NCI-H345 treated with DMSO at 0.1 percent for 48 hours (cell line): ENCODE results near the gene PIN1.
A peak's percentile ranks its signal among the peaks of the same experiment; 100 is the strongest.
"Not testable (repeated sequence)": the region's sequence is repeated elsewhere in the genome, so short reads cannot be mapped to it uniquely, and the experiment has no call there.

Source experiments
- DNase-seq: peaks from one replicate; lab custom pipeline; 2025; ENCODE audit not compliant: unreplicated experiment; lab: John Stamatoyannopoulos, UW

The PIN1 gene

GRCh38 chr19:9834726-9835506 is at the start of gene PIN1:
Gene PIN1, plus strand, starts transcription at chr19:9835318. Its CDS starts 27 bp downstream, at chr19:9835345.
- DNase-seq = peak; percentile 98

DNA sequence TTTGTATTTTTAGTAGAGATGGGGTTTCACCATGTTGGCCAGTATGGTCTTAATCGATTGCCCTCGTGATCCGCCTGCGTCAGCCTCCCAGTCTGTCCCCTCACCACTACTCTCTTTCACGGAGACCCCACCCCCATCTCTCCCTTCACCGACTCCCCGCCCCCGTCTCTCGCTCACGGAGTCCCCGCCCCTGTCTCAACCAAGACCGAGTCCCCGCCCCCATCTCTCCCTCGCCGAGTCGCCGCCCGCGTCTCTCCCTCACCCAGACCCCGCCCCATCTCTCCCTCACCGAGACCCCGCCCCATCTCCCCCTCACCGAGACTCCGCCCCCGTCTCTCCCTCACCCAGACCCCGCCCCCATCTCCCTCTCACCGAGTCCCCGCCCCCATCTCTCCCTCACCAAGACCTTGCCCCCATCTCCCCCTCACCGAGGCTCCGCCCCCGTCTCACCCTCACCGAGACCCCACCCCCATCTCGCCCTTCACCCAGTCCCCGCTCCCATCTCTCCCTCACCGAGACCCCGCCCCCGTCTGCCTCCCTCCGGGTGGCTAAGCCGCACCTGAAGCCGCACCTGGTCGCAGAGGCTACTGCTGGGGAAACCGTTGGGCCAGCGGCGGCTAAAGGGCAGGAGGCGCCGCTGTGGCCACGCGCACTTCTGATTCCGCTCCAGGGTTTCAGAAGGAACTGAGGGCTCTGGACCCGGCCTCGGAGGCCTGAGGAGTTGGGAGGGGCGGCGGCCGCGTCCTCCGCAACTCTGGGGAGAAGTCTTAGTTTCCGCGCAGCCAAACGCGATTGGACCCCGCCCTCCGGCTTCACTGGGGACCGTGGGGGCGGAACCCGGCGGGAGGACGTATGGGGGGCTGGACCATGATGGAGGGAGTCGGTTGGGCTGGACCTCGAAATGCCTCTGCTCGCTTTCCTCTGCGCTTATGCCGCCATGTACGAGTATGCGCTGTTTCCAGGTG is 49.5 kb upstream of the PIN1 start:
- peak; percentile 88 for DNase-seq

- no peak for DNase-seq
Observed at GRCh38 chr19:9786342-9786741, 48.8 kb upstream of the PIN1 start.

DNA sequence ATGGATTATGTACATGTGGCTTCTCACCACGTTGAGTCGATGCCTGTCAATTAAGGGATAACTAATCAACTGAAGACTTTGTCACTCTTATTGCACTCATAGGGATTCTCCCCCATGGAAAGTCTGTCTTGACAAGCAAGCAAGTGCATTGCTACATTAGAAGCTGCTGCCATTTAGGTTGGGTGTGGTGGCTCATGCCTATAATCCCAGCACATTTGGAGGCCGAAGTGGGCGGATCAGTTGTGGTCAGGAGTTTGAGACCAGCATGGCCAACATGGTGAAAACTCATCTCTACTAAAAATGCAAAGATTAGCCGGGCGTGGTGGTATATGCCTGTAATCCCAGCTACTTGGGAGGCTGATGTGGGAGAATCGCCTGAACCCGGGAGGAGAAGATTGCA is 48.3 kb upstream of the PIN1 start:
- DNase-seq = no peak

DNA sequence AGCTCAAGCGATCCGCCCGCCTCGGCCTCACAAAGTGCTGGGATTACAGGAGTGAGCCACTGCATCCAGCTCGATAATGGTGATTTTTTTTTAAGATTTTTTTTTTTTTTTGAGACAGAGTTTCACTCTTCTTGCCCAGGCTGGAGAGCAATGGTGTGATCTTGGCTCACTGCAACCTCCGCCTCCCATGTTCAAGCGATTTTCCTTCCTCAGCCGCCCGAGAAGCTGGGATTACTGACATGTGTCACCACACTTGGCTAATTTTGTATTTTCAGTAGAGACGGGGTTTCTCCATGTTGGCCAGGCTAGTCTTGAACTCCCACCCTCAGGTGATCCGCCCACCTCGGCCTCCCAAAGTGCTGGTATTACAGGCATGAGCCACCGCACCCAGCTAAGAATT is 46.5 kb upstream of the PIN1 start:
- not testable (repeated sequence) for DNase-seq

GRCh38 chr19:9789066-9789465 is 46.1 kb upstream of the PIN1 start:
- no peak for DNase-seq

DNA sequence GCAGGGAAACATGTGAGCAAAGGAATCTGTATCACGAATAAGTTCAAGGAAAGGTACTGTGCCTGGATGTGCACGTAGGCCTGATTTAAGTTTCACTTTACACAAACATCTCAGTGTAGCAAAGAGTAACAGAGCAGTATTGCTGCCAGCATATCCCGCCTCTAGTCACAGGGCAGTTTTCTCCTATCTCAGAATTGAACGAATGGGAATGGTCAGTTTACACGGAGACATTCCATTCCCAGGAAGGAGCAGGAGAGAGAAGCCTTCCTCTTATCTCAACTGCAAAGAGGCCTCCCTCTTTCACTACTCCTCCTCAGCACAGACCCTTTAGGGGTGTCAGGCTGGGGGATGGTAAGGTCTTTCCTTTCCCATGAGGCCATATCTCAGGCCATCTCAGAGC is 45.5 kb upstream of the PIN1 start:
- not testable (repeated sequence) for DNase-seq

- DNase-seq = not testable (repeated sequence)
Observed at GRCh38 chr19:9791073-9791367, 44.1 kb upstream of the PIN1 start.

DNA sequence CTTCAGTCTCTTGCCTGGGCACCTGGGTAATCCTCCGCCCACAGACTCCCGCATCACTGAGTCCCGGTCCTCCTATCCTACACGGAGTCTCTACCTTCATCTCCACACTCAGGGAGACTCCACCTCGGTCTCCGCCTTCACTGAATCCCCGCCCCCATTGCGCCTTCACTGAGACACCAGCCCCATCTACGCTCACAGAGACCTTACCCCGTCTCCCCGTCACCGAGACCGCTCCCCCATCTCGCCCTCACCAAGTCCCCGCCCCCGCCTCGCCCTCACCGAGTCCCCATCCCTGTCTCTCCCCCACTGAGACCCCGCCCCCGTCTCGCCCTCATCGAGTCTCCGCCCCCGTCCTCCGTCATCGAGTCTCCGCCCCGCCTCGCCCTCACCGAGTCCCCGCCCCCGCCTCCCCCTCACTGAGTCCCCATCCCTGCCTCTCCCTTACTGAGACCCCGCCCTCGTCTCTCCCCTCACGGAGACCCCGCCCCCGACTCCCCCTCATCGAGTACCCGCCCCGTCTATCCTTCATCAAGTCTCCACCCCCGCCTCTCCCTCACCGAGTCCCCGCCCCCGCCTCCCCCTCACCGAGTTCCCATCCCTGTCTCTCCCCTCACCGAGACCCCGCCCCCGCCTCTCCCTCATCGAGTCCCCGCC is 43.4 kb upstream of the PIN1 start:
- DNase-seq = peak; percentile 92

GRCh38 chr19:9792206-9793070 is 42.7 kb upstream of the PIN1 start:
- peak; percentile 96 for DNase-seq

GRCh38 chr19:9793071-9793591 is 42.0 kb upstream of the PIN1 start:
- no peak for DNase-seq

- peak; percentile 80 for DNase-seq
Observed at GRCh38 chr19:9796113-9796773, 38.9 kb upstream of the PIN1 start.

DNA sequence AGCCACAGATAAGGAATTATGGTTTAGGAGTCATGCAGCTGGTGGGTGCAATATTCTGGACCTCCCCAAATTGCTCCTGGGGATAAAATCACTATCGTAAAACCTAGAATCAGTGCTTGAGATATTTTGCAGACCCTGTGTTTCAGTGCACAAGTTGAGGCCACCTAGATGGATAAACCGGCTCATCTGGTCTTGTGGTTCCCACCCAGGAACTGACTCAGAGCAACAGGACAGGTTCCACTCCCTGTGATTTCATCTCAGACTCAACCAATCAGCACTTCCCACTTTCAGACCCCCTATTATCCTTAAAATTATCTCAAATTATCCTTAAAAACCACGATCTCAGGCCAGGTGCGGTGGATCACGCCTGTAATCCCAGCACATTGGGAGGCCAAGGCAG is 37.2 kb upstream of the PIN1 start:
- no peak for DNase-seq

DNA sequence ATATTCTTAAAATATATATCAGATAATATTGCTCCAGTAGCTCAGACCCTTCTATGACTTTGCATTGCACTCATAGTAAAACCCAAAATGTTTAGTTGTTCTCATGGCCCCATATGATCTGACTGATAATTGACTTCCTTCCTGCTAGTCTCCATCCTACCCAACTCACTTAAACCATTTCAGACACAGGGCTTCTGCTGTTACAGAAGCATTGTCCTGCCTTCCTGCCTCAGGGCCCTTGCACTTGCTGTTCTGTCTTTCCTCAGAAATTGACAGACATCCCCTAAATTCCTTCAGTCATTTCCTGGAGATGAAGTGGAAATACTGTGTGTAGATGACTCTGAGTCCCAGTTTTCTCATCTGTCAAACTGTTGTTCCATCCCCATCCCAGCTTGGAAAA is 36.0 kb upstream of the PIN1 start:
- DNase-seq = no peak

DNA sequence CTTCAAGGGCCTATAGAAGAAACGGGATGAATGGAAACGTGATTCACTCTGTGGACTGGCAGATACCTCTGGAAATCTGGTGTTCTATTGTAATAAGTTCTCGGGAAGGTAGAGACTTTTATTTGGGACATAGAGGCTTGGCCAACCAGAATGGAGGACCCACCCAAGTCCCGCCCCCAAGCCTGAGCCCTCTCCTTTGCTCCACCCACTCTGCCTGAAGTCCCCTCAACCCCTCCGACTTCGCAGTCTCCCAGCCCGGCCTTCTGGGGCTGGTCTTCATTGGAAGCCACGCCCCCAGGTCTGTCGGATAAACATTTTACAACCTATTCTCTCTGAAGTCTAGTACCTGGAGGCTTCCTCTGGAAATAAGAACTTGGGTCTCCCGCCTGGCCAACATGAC is 33.1 kb upstream of the PIN1 start:
- DNase-seq = no peak

DNA sequence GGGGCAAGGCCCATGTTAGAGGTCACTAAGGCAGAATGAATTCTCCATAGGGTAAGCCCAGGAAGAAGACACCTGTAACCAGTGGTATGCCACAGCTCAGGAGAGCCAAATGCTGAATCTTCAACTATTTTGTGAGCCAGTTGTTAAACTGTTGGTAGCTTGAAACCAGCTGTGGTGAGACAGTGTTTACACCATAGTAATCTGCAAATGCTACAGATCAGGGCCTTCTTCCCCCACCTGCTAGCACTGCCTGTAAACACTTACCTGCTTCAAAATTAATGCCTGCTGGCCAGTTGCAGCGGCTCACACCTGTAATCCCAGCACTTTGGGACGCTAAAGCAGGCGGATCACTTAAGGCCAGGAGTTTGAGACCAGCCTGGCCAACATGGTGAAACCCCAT is 28.3 kb upstream of the PIN1 start:
- no peak for DNase-seq

DNA sequence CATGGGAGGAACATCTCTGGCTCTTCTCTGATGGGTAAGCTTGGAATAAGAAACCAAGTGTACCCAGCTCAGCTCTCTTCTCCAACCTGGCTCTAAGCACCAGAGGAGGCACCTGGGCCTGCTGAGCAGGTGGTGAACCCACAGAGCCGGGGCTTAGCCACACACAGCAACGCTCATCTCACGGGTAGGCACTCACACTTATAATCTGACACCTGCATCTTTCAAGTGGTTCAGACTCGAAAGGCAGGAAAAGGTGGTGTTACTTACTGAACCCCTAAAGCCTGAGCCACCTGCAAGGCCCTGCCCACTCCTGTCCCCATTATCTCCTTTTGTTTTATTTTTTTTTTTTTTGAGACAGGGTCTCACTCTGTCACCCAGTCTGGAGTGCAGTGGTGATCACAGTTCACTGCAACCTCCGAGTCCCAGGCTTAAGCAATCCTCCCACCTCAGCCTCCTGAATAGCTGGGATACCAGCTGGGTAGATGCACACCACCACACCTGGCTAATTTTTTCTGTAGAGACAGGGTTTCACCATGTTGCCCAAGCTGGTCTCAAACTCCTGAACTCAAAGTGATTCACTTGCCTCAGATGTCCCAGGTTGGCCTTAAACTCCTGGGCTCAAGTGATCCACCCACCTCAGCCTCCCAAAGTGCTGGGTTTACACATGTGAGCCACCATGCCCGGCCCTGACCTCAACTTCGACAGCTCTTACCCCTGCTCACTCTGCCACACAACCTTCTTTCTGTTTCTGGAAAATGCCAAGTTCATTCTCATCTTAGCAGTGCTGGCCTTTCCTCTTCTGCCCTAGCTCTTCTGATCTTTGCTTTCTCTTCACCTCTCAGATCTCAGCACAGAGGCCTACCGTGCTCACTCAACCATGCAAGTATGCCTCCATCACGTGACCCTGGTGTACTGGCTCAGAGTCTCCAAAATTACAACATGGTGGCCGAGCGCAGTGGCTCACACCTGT is 26.0 kb upstream of the PIN1 start:
- no peak for DNase-seq

- no peak for DNase-seq
Observed at GRCh38 chr19:9811139-9811538, 24.0 kb upstream of the PIN1 start.
